GM19324 (cell line): ENCODE measurements around the gene NF1.

ENCODE experiments used
- ATAC-seq: cut with Tn5 transposase; IDR thresholded peaks from one replicate; pipeline ENCODE4 v1.9.1; 2021; ENCODE audit warnings: mild to moderate bottlenecking, moderate library complexity; ENCODE audit not compliant: unreplicated experiment, low FRiP score

The NF1 gene

DNA sequence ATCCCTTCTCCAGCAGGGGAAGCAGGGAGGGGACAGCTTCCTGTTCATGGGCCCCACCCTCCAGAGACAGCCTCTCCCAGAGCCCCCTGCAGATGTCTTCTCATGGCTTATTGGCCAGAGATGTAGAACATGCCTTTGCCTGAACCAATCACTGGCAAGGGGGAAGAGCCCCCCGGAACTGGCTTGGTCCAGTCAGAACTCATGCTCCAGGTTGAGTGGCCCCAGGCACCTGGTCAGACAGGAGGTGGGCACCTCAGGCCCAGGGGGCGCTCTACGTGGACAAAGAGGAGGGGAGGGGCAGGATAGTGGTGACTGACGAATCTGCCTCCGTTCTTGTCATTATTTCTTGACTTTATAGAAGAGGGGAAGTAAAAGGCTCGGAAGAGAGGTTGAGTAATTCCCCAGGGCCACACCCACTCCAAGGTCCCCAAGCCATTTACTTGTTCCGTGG lies 320.3 kb downstream of the NF1 start:
- no peak for ATAC-seq

DNA sequence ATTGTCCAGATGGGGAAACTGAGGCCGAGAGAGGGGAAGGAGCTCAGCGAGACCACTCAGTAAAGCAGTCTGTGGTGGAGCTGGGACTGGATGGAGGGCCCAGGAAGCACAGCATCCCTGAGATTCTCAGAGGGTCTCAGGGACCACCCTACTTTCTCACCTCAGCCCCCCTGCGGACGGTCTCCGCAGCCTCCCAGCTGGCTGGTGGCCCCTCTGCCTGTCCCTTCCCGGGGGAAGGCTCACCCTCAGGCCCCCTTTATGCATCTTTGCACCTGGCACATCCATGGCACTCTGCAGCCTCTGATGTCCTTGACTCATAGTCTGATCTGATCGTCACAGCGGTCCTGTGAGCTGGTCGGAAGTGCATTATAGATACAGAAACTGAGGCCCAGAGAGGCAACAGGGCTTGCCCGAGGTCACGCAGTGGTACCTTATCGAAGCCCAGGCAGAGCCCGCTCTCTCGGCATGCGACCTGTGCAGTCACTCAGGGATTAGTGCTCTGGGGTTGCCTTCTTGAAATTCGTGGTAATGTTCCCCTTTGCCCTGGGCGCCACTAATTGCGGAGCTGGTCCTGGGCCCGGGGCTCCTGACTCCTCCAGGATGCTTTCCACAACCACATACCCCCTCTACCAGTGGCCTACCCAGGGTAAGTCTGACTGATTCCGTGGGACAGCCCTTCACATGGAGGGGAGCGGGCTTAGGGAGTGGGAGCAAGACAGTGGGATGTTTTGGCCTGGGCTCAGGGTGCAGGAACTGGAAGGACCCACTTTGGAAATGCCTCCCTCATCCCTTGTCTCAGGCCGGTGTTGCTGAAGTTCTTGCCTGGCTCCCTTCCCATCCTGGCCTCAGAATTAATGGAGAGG lies 321.1 kb downstream of the NF1 start:
- ATAC-seq = no peak

DNA sequence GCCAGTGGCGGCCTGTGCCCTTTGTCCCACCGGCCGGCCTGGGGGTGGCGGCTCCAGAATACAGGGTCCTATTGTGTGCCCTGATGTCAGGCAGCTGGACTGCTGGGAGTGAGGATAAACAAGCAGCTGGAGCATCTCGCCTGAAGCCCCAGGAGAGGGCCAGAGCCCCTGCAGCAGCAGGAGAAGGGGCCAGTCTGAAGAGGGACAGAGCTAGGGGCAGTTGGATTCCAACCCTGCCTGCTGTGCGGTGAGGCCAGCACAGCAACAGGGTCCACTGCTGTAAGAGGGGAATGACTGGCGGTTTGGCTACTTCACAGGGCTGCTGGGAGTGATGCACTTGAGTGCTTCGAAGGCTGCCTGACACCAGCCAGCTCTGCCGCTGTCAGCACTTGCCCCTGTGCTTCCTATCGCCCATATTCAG lies 321.7 kb downstream of the NF1 start:
- ATAC-seq = no peak

DNA sequence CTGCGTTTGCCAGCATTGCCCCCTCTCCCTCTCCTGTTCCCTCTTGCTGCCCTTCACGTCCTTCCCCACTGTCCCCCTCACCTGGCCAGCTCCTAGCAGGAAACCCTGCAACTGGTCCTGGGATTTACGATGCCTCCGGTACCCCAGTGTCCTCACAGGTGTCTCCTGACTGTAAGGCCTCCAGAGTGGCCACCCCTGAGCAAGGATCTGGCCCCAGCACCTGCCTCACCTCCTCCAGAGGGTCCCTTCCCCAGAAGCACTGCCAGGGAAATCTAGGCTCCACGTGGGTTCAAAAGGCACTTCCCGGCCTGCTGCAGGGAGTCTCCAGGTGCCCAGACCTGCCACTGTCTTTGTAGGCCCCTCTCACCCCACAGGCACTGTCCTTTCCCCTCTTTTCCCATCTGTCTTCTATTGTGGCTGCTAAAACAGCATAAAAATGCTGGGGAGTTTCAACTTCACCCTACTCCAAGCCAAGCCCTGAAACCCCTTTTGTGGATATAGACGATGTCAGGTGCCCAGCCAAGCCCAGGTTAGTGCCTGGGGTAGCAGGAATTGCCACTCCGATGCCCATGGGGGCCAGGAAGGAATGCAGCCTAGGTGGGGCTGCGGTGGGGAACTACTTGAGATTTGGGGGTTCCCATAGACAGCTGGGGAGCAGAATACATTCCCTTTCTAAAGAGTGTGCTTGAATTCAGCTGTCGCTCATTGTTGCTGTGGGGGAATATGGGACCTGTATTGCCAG lies 322.4 kb downstream of the NF1 start:
- no peak for ATAC-seq

DNA sequence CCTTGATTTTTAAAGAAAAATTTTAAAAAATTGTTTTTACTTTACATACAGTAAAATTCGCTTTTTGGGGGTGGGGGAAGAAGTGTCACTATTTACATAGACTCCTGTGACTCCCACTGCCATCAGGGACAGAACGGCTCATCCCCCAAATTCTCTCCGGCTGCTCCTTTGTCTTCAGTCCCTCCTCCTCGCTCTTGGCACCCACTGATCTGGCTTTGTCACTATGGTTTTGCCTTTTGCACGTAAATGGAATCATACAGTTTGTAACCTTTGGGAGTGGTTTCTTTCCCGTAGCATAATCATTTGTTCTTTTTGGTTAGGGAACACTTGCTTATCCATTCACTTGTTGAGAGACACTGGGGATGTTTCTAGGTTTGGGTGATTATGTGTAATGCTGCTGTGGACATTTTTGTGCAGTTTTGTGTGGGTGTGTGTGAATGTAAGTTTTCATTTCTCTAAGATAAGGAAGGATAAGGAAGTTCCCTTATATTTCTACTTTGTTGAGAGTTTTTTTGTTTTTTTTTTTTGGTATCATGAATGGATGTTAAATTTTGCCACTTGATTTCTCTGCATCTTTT lies 324.1 kb downstream of the NF1 start:
- ATAC-seq = no peak

DNA sequence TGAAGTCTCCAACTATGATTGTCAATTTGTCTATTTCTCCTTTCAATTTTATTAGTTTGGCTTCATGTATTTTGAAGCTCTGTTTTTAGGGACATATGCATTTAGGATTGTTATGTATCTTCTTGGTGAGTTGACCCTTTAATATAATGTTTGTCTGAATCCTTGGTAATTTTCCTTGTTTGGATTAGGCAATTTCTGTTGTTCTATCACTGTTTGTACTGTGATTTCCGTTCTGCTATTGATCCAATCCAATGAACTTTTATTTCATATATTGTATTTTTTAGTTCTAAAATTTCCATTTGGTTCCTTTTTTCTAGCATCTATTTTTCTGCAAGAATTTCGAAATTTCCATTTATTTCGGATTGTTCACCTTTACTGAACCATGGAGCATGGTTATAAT lies 327.7 kb downstream of the NF1 start:
- no peak for ATAC-seq

DNA sequence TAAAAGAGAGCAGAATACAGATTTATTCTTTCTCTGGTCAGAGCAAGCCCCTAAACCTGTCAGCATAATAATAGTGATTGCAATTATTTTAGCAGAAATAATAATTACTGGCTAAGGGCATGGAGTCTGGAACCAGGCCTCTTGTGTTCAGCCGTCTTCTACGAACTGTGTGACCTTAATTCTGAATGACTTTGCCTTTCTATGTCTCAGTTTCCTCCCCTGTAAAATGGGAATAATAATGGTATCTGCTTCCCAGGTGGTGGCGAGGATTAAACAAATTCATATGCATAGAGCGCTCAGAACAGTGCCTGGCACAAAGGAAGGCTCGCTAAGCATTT lies 330.1 kb downstream of the NF1 start:
- no peak for ATAC-seq

DNA sequence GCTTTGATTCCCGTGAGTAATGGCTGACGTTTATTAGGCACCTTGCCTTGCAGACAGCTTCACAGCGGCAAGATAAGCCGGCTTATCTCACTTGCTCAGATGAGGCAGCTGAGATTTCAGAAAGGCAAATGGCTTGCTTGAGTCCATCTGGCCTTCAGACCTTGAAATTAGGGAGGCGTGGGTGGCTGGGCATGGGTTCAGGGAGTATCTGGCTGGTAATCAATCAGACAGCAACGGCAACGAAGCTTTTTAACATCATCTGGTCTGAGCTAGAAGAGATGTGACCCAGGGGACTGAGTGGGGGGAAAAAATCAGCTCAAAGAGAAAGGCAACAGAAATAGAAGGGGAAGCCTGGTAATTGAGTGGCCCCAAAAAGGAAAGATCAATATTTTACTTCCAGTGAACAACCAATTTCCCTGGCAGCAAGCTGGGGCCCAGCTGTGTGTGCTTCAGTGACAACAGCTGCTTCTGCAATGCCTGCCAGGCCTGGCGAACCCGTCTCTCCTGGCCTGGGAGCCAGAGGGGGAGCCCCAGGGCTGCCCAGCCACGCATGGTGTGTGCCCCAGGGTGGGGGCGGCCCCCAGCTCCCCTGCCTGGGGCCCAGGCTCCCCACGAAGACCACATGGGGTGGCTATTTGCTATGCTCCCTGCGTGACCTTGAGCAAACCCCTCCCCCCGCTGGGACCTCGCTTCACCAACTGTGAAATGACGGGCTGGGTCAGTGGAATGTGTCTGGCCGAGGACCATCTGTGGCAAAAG lies 330.7 kb downstream of the NF1 start:
- no peak for ATAC-seq
